ENCODE results near the gene HOXA6. TPM values are rescaled to one million over a fixed set of nuclear protein-coding genes. Genes with fewer than 3 reads are reported as not detected.
A peak's percentile ranks its signal among the peaks of the same experiment; 100 is the strongest.

Gene HOXA6
- total and polyA plus RNA-seq, 2 donors (not counting 1 experiment from before 2014, with no cell fraction given) = 1.2 to 3.6 TPM

DNA sequence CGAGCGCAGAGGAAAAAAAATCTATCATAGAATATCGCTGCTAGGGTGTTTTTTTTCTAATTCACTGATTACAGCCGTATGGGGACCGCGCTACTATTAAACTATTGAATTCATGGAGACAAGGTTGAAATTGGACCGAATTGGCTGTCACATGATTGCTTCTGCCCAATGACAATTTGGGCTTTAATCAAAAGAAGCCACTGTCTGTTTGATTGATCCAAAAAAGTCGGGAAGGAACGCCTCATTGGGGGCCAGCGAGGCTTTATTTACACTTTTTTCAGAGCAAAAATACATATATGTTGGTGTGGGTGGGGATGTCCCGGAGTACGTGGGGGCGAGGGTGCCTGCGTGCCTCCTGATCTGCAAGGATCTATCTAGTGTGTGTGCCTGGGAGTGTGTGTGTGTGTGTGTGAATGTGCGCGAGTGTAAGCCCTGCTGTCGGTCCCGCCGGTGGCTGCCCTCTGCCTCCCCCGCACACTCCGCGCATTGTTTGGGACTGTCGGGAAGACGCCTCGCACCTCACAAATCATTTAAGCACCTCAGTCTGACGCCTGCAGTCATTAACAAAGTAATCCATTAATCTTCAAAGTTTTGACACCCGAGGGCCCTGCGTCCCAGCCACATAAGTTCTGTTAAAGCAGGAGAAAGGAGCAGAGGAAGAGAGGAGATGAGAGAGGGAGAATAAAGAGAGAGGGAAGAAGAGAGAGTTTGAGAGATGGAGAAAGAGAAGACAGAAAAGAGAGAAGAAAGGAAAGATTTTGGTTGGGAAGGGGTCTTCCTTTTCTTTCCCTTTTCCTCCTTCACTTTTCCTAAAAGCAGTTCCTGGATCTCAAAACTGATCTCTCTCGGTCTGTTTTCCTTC lies 44.8 kb downstream of the HOXA6 start, which contains the start of gene HOXA2:
Gene HOXA2, minus strand, starts transcription at position 103 of the 862 bp plus-strand sequence. CDS start 183 bp downstream, outside the sequence.
- no peak within 1 kb of the TSS for H2AFZ ChIP-seq (ENCODE audit: low read length)
- peak within 1 kb of the TSS; percentile 74 for H3K9ac ChIP-seq (ENCODE audit: insufficient read depth, low read length)
- peaks cover 24% of the 10 kb centered on the region for H3K4me1 ChIP-seq (ENCODE audit: control insufficient read depth, extremely low read depth, insufficient read depth, low read length)
- no peaks in the 10 kb centered on the region for H3K9me3 ChIP-seq (ENCODE audit: control insufficient read depth, insufficient read depth, low read depth, low read length)
- H3K27me3 ChIP-seq (ENCODE audit: control insufficient read depth, insufficient read depth, low read length) = no peaks in the 10 kb centered on the region
- H4K20me1 ChIP-seq (ENCODE audit: control insufficient read depth, extremely low read depth, insufficient read depth, low read length) = no peaks in the 10 kb centered on the region
- TF ChIP-seq, protein P1, sequence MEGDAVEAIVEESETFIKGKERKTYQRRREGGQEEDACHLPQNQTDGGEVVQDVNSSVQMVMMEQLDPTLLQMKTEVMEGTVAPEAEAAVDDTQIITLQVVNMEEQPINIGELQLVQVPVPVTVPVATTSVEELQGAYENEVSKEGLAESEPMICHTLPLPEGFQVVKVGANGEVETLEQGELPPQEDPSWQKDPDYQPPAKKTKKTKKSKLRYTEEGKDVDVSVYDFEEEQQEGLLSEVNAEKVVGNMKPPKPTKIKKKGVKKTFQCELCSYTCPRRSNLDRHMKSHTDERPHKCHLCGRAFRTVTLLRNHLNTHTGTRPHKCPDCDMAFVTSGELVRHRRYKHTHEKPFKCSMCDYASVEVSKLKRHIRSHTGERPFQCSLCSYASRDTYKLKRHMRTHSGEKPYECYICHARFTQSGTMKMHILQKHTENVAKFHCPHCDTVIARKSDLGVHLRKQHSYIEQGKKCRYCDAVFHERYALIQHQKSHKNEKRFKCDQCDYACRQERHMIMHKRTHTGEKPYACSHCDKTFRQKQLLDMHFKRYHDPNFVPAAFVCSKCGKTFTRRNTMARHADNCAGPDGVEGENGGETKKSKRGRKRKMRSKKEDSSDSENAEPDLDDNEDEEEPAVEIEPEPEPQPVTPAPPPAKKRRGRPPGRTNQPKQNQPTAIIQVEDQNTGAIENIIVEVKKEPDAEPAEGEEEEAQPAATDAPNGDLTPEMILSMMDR (conservative IDR thresholded peaks at IDR 0.05 in 1 of 2, IDR thresholded peaks at IDR 0.05 in 1 of 2; ENCODE audit: low read depth in 1 of 2, low read length in 2 of 2) = no peak
- TF ChIP-seq EZH2 (IDR thresholded peaks at IDR 0.05; ENCODE audit: low read length, missing control alignments) = no peak
- peaks cover 83% of the 10 kb centered on the region for H3K79me2 ChIP-seq (ENCODE audit: control insufficient read depth, insufficient read depth, low read length)
- H3K36me3 ChIP-seq (ENCODE audit: control insufficient read depth, insufficient read depth, low read length) = no peaks in the 10 kb centered on the region
- peak within 1 kb of the TSS; percentile 97 for H3K4me2 ChIP-seq (ENCODE audit: extremely low read depth, insufficient read depth, low read length)
- H3K4me3 ChIP-seq (replicated peaks in 1 of 4; ENCODE audit: control extremely low read depth in 1 of 4, insufficient read depth in 1 of 4, low read depth in 3 of 4, low read length in 4 of 4) = peak within 1 kb of the TSS; percentile 52 to 93 (median 81)
- DNase-seq (ENCODE audit: low read depth in 2 of 2) = peak; percentile 85 to 91
- H3K27ac ChIP-seq (ENCODE audit: insufficient read depth, low read length) = peak within 1 kb of the TSS; percentile 95

DNA sequence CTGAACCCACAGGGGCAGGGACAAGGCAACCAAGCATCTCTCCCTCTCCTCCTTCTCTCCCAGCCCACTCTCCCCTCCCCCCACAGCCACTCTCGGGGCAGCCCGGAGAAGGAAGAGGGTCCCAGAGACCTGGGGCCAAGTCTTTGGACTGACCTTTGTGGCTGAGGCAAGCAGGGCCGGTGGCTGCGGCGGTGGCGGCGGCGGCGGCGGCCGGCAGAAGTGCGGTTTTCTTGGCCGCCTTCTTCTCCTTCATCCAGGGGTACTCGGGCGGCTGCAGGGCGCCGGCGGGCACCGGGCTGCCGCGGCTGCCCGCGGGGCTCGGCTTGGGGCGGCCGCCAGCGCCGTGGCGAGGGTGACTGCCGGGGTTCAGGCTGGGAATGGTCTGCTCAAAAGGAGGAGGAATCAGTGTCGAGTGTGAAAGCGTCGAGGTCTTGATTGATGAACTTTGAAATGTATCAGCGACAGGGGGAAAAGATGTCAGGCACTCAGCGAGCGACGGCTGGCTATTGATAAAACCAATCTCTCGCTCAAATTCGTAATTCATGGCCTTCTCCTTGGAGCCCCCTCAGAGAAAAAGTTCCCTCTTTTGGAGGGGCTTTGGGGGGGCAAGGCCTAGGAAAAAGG lies 45.5 kb downstream of the HOXA6 start:
- Histone ChIP-seq H3K36me3 (ENCODE audit: control insufficient read depth, insufficient read depth, low read length) (no peaks in the 10 kb centered on the region), H3K9ac (ENCODE audit: insufficient read depth, low read length) (peak overlapping the region; percentile 74), H3K4me3 (replicated peaks in 1 of 4; ENCODE audit: control extremely low read depth in 1 of 4, insufficient read depth in 1 of 4, low read depth in 3 of 4, low read length in 4 of 4) (peak overlapping the region; percentile 52 to 93 (median 81)), H3K27me3 (ENCODE audit: control insufficient read depth, insufficient read depth, low read length) (no peaks in the 10 kb centered on the region), H2AFZ (ENCODE audit: low read length) (no peak overlapping the region), H3K9me3 (ENCODE audit: control insufficient read depth, insufficient read depth, low read depth, low read length) (no peaks in the 10 kb centered on the region), H3K4me1 (ENCODE audit: control insufficient read depth, extremely low read depth, insufficient read depth, low read length) (peaks cover 23% of the 10 kb centered on the region), H3K27ac (ENCODE audit: insufficient read depth, low read length) (peak overlapping the region; percentile 95), H3K79me2 (ENCODE audit: control insufficient read depth, insufficient read depth, low read length) (peaks cover 87% of the 10 kb centered on the region), H4K20me1 (ENCODE audit: control insufficient read depth, extremely low read depth, insufficient read depth, low read length) (no peaks in the 10 kb centered on the region), H3K4me2 (ENCODE audit: extremely low read depth, insufficient read depth, low read length) (peak overlapping the region; percentile 97)
- TF ChIP-seq, protein P1 (conservative IDR thresholded peaks at IDR 0.05 in 1 of 2, IDR thresholded peaks at IDR 0.05 in 1 of 2; ENCODE audit: low read depth in 1 of 2, low read length in 2 of 2) = no peak
- no peak for TF ChIP-seq EZH2 (IDR thresholded peaks at IDR 0.05; ENCODE audit: low read length, missing control alignments)
- peak; percentile 47 to 53 for DNase-seq (ENCODE audit: low read depth in 2 of 2)
